Activated naive CD8-positive, alpha-beta T cell treated with anti-CD3 and anti-CD28 coated beads, Interleukin-2, amount 50 U/mL, for 24 hours (primary cell): ENCODE data around the gene TMEM212.

Experiments
- ATAC-seq: fragments of 150-1000 bp; cut with Tn5 transposase; one replicate; pipeline ENCODE4 v1.10.0; 2021
- DNase-seq: peaks from one replicate; pipeline ENCODE4 v3.0.0; 2021
- H3K27ac Mint-ChIP-seq: one replicate; pipeline ENCODE4 v1.8.0; 2021; ENCODE audit warnings: mild to moderate bottlenecking, mixed read lengths
- H3K27me3 Mint-ChIP-seq: one replicate; pipeline ENCODE4 v1.8.0; 2021; ENCODE audit warnings: mixed read lengths
- H3K36me3 Mint-ChIP-seq: one replicate; pipeline ENCODE4 v1.8.0; 2021; ENCODE audit warnings: low read depth, mixed read lengths
- H3K4me1 Mint-ChIP-seq: one replicate; pipeline ENCODE4 v1.8.0; 2021; ENCODE audit warnings: mixed read lengths
- H3K4me3 Mint-ChIP-seq: one replicate; pipeline ENCODE4 v1.8.0; 2021; ENCODE audit warnings: mild to moderate bottlenecking, moderate library complexity, mixed read lengths
- H3K9me3 Mint-ChIP-seq: one replicate; pipeline ENCODE4 v1.8.0; 2021; ENCODE audit warnings: mixed read lengths

The TMEM212 gene

GRCh38 chr3:171874251-171874681 is 31.1 kb downstream of the TMEM212 start:
- DNase-seq (no peak), ATAC-seq (no peak)
- Mint-ChIP-seq H3K4me3 (no peak overlapping the region), H3K9me3 (no peaks in the 10 kb centered on the region), H3K27me3 (peaks cover 18% of the 10 kb centered on the region), H3K27ac (peak overlapping the region; percentile 41), H3K4me1 (peaks cover 34% of the 10 kb centered on the region), H3K36me3 (no peaks in the 10 kb centered on the region)

- Mint-ChIP-seq H3K9me3 (no peaks in the 10 kb centered on the region), H3K27ac (no peak overlapping the region), H3K27me3 (peaks cover 18% of the 10 kb centered on the region), H3K4me3 (no peak overlapping the region), H3K4me1 (peaks cover 34% of the 10 kb centered on the region), H3K36me3 (no peaks in the 10 kb centered on the region)
- ATAC-seq (no peak), DNase-seq (no peak)
These were observed 31.7 kb downstream of the TMEM212 start for GRCh38 chr3:171874879-171875278.

- no peaks in the 10 kb centered on the region for H3K9me3 Mint-ChIP-seq
- H3K4me1 Mint-ChIP-seq = peaks cover 34% of the 10 kb centered on the region
- H3K36me3 Mint-ChIP-seq = no peaks in the 10 kb centered on the region
- H3K27me3 Mint-ChIP-seq = peaks cover 19% of the 10 kb centered on the region
- H3K4me3 Mint-ChIP-seq = no peak overlapping the region
- H3K27ac Mint-ChIP-seq = peak overlapping the region; percentile 62
- peak; percentile 77 for ATAC-seq
- no peak for DNase-seq
These were observed 32.8 kb downstream of the TMEM212 start for GRCh38 chr3:171875923-171876412.

GRCh38 chr3:171876680-171877147 is 33.6 kb downstream of the TMEM212 start:
- no peaks in the 10 kb centered on the region for H3K9me3 Mint-ChIP-seq
- ATAC-seq = peak; percentile 65
- no peak for DNase-seq
- no peaks in the 10 kb centered on the region for H3K36me3 Mint-ChIP-seq
- peaks cover 19% of the 10 kb centered on the region for H3K27me3 Mint-ChIP-seq
- H3K27ac Mint-ChIP-seq = peak overlapping the region; percentile 62
- H3K4me3 Mint-ChIP-seq = no peak overlapping the region
- H3K4me1 Mint-ChIP-seq = peaks cover 32% of the 10 kb centered on the region

- no peak for DNase-seq
- no peak overlapping the region for H3K27ac Mint-ChIP-seq
These were observed 35.5 kb downstream of the TMEM212 start for GRCh38 chr3:171878461-171879225.

GRCh38 chr3:171879472-171879871 is 36.3 kb downstream of the TMEM212 start:
- no peak for DNase-seq
- H3K9me3 Mint-ChIP-seq = no peaks in the 10 kb centered on the region
- peaks cover 16% of the 10 kb centered on the region for H3K27me3 Mint-ChIP-seq
- ATAC-seq = no peak
- H3K4me3 Mint-ChIP-seq = no peak overlapping the region
- H3K27ac Mint-ChIP-seq = no peak overlapping the region
- H3K36me3 Mint-ChIP-seq = no peaks in the 10 kb centered on the region
- peaks cover 24% of the 10 kb centered on the region for H3K4me1 Mint-ChIP-seq

More at GRCh38 chr3:171878461-171879225, 35.5 kb downstream of the TMEM212 start:
- Mint-ChIP-seq H3K4me1 (peaks cover 29% of the 10 kb centered on the region), H3K27me3 (peaks cover 14% of the 10 kb centered on the region), H3K9me3 (no peaks in the 10 kb centered on the region), H3K36me3 (no peaks in the 10 kb centered on the region), H3K4me3 (no peak overlapping the region)
- no peak for ATAC-seq

- no peaks in the 10 kb centered on the region for H3K9me3 Mint-ChIP-seq
- H3K4me3 Mint-ChIP-seq = no peak overlapping the region
- ATAC-seq (no peak), DNase-seq (no peak)
- peaks cover 18% of the 10 kb centered on the region for H3K27me3 Mint-ChIP-seq
- H3K27ac Mint-ChIP-seq = no peak overlapping the region
- H3K36me3 Mint-ChIP-seq = no peaks in the 10 kb centered on the region
- H3K4me1 Mint-ChIP-seq = peaks cover 19% of the 10 kb centered on the region
These were observed 37.1 kb downstream of the TMEM212 start for GRCh38 chr3:171880101-171880870.

GRCh38 chr3:171881251-171881650 is 38.1 kb downstream of the TMEM212 start:
- no peak for ATAC-seq
- Mint-ChIP-seq H3K27ac (no peak overlapping the region), H3K9me3 (no peaks in the 10 kb centered on the region), H3K36me3 (no peaks in the 10 kb centered on the region), H3K4me1 (peaks cover 9% of the 10 kb centered on the region), H3K4me3 (no peak overlapping the region), H3K27me3 (peaks cover 20% of the 10 kb centered on the region)
- DNase-seq = no peak

GRCh38 chr3:171883257-171883892 is 40.2 kb downstream of the TMEM212 start:
- no peak overlapping the region for H3K4me3 Mint-ChIP-seq
- no peaks in the 10 kb centered on the region for H3K4me1 Mint-ChIP-seq
- H3K36me3 Mint-ChIP-seq = no peaks in the 10 kb centered on the region
- DNase-seq = no peak
- H3K27ac Mint-ChIP-seq = no peak overlapping the region
- H3K9me3 Mint-ChIP-seq = no peaks in the 10 kb centered on the region
- H3K27me3 Mint-ChIP-seq = peaks cover 17% of the 10 kb centered on the region
- no peak for ATAC-seq

- Mint-ChIP-seq H3K36me3 (no peaks in the 10 kb centered on the region), H3K9me3 (no peaks in the 10 kb centered on the region)
These were observed 40.7 kb downstream of the TMEM212 start for GRCh38 chr3:171883893-171884279.

GRCh38 chr3:171888466-171888865 is 45.3 kb downstream of the TMEM212 start:
- Mint-ChIP-seq H3K27me3 (peaks cover 16% of the 10 kb centered on the region), H3K9me3 (no peaks in the 10 kb centered on the region), H3K4me1 (peaks cover 14% of the 10 kb centered on the region), H3K27ac (no peak overlapping the region), H3K36me3 (no peaks in the 10 kb centered on the region), H3K4me3 (no peak overlapping the region)
- no peak for DNase-seq
- no peak for ATAC-seq

More at GRCh38 chr3:171883893-171884279, 40.7 kb downstream of the TMEM212 start:
- ATAC-seq (no peak), DNase-seq (no peak)
- H3K27ac Mint-ChIP-seq = no peak overlapping the region
- H3K4me1 Mint-ChIP-seq = no peaks in the 10 kb centered on the region
- no peak overlapping the region for H3K4me3 Mint-ChIP-seq
- peaks cover 14% of the 10 kb centered on the region for H3K27me3 Mint-ChIP-seq

- H3K9me3 Mint-ChIP-seq = no peaks in the 10 kb centered on the region
These were observed 47.2 kb downstream of the TMEM212 start for GRCh38 chr3:171890398-171890797.

GRCh38 chr3:171892457-171892856 is 49.3 kb downstream of the TMEM212 start:
- Mint-ChIP-seq H3K27ac (no peak overlapping the region), H3K27me3 (peaks cover 17% of the 10 kb centered on the region), H3K4me1 (peaks cover 14% of the 10 kb centered on the region), H3K4me3 (no peak overlapping the region), H3K9me3 (no peaks in the 10 kb centered on the region), H3K36me3 (no peaks in the 10 kb centered on the region)
- ATAC-seq (no peak), DNase-seq (no peak)

More at GRCh38 chr3:171890398-171890797, 47.2 kb downstream of the TMEM212 start:
- H3K27me3 Mint-ChIP-seq = peaks cover 20% of the 10 kb centered on the region
- H3K4me1 Mint-ChIP-seq = peaks cover 14% of the 10 kb centered on the region
- DNase-seq (no peak), ATAC-seq (peak; percentile 72)
- peak overlapping the region; percentile 32 for H3K27ac Mint-ChIP-seq
- H3K4me3 Mint-ChIP-seq = no peak overlapping the region
- no peaks in the 10 kb centered on the region for H3K36me3 Mint-ChIP-seq

GRCh38 chr3:171895291-171895690 is 52.1 kb downstream of the TMEM212 start:
- Mint-ChIP-seq H3K27me3 (peaks cover 21% of the 10 kb centered on the region), H3K27ac (no peak overlapping the region), H3K36me3 (no peaks in the 10 kb centered on the region), H3K4me1 (peaks cover 12% of the 10 kb centered on the region), H3K4me3 (no peak overlapping the region), H3K9me3 (no peaks in the 10 kb centered on the region)
- DNase-seq = no peak
- ATAC-seq = no peak
